ENCODE data around the gene CMIP.

GRCh38 chr16:81684242-81684837 lies 239.7 kb downstream of the CMIP start:
- TF ChIP-seq YY1 (IDR thresholded peaks at IDR 0.05; ENCODE audit: low read depth) (no peak), TAF1 (IDR thresholded peaks at IDR 0.05; ENCODE audit: low read depth) (no peak), RAD21 (IDR thresholded peaks at IDR 0.05; ENCODE audit: low read depth) (no peak), FOXM1 (IDR thresholded peaks at IDR 0.05; ENCODE audit: borderline replicate concordance, low read depth) (no peak)
